ENCODE measurements around the gene FIZ1.
"Not testable (repeated sequence)": the region's sequence is repeated elsewhere in the genome, so short reads cannot be mapped to it uniquely, and the experiment has no call there.

The FIZ1 gene

GRCh38 chr19:55578031-55578760 is 21.1 kb downstream of the FIZ1 start:
- no peak for DNase-seq (ENCODE audit: low spot score)
- FAIRE-seq, result no peak

- DNase-seq (ENCODE audit: low spot score) (no peak), FAIRE-seq (no peak)
Observed at GRCh38 chr19:55576746-55577145, 22.6 kb downstream of the FIZ1 start.

DNA sequence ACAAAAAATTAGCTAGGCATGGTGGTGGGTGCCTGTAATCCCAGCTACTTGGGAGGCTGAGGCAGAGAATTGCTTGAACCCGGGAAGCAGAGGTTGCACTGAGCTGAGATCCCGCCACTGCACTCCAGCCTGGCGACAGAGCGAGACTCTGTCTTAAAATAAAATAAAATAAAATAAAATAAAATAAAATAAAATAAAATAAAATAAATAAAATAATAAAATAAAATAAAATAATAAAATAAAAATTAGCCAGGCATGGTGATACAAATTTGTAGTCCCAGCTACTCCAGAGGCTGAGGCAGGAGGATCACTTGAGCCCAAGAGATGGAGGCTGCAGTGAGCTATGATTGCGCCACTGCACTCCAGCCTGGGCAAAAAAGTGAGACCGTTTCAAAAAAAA is 25.4 kb downstream of the FIZ1 start:
- not testable (repeated sequence) for FAIRE-seq; DNase-seq (ENCODE audit: low spot score)

- DNase-seq (ENCODE audit: low spot score); FAIRE-seq: not testable (repeated sequence)
Observed at GRCh38 chr19:55569477-55569876, 29.8 kb downstream of the FIZ1 start.

- peak; percentile 48 for FAIRE-seq
Observed at GRCh38 chr19:55567708-55568328, 31.5 kb downstream of the FIZ1 start.

GRCh38 chr19:55566823-55567222 is 32.5 kb downstream of the FIZ1 start:
- no peak for FAIRE-seq

More at GRCh38 chr19:55567708-55568328, 31.5 kb downstream of the FIZ1 start:
- no peak for DNase-seq (ENCODE audit: low spot score)

DNA sequence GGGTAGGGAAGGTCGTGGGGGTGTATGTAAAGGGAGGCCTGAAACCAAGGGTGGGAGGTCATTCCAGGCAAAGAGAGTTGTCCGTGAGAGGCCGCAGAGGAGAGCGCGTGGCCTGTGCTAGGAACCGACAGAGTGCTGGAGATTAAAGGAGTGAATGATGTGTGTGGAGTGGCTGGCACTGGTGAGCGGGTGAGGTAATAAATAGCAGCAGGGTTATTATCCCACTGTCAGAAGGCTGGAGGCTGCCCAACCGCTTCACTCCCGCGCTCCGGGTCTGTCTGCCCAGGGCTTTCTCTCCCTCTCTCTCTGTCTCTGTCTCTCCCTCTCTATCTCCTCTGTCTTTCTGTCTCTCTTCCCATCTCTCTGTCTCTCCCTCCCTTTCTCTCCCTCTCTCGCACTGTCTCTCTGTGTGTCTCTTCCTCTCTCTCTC is 36.0 kb downstream of the FIZ1 start:
- DNase-seq (ENCODE audit: low spot score), result no peak
- no peak for FAIRE-seq

More at GRCh38 chr19:55566823-55567222, 32.5 kb downstream of the FIZ1 start:
- no peak for DNase-seq (ENCODE audit: low spot score)

GRCh38 chr19:55559684-55560083 is 39.6 kb downstream of the FIZ1 start:
- DNase-seq (ENCODE audit: low spot score), result no peak
- no peak for FAIRE-seq

GRCh38 chr19:55554741-55555152 is 44.6 kb downstream of the FIZ1 start:
- no peak for FAIRE-seq
- DNase-seq (ENCODE audit: low spot score), result no peak

DNA sequence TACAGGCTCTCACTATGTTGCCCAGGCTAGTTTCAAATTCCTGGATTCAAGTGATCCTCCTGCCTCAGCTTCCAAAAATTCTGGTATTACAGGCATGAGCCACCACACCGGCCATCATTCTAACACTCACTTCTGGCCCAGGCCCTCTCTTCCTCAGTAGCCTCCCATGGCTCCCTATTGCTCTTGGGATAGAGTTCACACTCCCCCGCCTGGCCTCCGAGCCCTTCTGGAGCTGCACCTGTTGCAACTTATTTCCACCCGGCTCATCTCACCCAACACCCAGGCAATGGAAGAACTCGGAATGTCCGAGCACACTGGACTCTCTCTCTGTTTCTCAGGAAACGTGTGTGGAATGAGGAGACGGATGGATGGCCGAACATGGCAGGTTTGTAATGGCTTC is 45.0 kb downstream of the FIZ1 start:
- FAIRE-seq (no peak), DNase-seq (ENCODE audit: low spot score) (no peak)

DNA sequence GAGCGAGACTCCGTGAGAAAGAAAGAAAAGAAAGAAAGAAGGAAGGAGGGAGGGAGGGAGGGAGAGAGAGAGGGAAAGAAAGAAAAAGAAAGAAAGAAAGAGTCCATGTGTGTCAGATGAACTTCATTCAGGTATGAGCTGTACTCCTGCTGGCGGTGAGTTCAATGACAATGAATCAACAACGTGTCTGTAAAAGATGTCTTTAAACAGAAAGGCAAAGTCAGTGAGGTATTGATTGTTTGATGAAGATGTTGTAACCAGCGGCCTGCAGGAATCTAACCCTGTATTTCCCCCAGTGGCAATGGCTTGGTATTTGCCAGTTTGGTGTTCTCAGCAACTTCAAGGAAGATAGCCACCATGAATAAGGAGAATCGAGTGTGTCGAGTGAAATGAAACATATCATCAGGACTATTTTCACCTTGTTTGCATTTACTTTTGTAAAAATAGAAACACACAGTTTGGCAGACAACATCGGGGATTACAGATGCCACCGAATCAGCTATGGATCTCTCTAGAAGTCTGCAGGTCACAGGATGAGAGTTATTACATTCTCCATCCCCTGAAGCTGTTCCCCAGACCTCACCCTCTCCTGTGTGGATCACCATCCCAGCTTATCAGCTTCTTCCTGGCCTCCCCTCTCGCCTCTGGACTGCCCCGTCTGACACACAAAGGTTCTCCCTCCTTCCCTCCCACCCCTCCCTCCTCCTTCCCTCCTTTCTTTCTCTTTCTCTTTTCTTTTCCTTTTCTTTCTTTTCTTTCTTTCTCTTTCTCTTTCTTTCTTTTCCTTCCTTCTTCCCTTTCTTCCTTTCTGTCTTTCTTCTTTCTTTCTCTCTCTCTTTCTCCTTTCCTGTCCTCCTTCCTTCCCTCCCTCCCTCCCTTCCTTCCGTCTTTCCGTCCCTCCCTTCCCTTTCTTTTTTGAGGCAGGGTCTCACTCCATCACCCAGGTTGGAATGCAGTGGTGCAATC is 45.8 kb downstream of the FIZ1 start:
- no peak for DNase-seq (ENCODE audit: low spot score)
- FAIRE-seq, result no peak

DNA sequence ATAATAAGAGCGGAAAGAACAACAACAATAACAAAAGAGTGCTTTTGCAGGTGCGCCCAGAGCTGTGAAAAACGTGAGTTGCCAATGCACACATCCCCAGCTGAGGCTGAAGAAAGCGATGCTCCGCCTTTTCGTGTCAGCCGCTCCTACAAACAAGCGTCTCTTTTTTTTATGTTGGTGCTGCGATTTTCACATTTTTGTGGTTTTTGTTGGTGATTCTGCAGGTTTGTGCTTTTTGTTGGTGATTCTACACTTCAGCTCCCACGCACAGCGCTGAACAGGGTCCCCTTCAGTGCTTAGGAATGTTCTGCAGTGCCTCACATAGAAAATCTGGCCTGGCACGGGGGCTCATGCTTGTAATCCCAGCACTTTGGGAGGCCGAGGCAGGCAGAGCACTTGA is 46.7 kb downstream of the FIZ1 start:
- FAIRE-seq, result no peak

DNA sequence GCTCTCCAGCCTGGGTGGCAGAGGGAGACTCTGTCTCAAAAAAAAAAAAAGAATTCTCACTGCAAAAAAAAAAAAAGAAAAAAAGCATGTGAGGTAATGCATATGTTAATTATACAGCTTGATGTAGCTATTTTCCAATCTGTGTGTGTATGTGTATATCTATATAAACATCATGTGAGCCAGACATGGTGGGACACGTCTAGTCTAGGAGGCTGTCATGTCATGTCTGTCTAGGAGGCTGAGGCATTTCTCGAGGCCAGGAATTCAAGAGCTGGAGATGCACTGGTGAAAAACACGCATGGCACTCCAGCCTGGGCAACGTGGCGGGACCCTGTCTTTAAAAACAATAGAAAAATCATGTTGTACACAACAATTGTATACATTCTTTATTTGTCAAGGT is 47.1 kb downstream of the FIZ1 start:
- FAIRE-seq (no peak), DNase-seq (ENCODE audit: low spot score) (no peak)

More for the DNA sequence above, 46.7 kb downstream of the FIZ1 start:
- peak; percentile 73 for DNase-seq (ENCODE audit: low spot score)

DNA sequence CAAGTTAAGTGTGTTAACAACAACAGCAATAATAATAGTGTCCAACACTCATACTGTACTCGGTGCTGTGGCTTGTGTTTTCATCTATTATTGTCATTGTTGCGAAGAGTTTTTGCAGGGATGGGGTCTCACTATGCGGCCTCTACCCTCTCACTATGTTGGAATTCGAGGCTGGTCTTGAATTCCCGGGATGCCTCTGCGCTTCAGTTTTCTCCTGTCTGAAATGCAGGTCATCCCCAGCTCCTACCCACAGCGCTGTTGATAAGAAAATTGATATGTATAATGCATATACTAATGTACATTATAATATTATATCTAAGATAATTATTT is 49.0 kb downstream of the FIZ1 start:
- no peak for FAIRE-seq

GRCh38 chr19:55549500-55550320 is 49.6 kb downstream of the FIZ1 start:
- peak; percentile 74 for FAIRE-seq
- peak; percentile 54 for DNase-seq (ENCODE audit: low spot score)

More for the DNA sequence above, 49.0 kb downstream of the FIZ1 start:
- no peak for DNase-seq (ENCODE audit: low spot score)

GRCh38 chr19:55546822-55547614 is 52.3 kb downstream of the FIZ1 start:
- FAIRE-seq (no peak), DNase-seq (ENCODE audit: low spot score) (peak; percentile 74)

GRCh38 chr19:55546011-55546410 is 53.3 kb downstream of the FIZ1 start:
- DNase-seq (ENCODE audit: low spot score) (no peak), FAIRE-seq (no peak)

GRCh38 chr19:55545443-55545842 is 53.9 kb downstream of the FIZ1 start, which contains the start of gene SBK3:
TSS of gene SBK3 (minus strand) at chr19:55545543. CDS start at chr19:55545543, 0 bp downstream.
- FAIRE-seq, result no peak
- no peak for DNase-seq (ENCODE audit: low spot score)

DNA sequence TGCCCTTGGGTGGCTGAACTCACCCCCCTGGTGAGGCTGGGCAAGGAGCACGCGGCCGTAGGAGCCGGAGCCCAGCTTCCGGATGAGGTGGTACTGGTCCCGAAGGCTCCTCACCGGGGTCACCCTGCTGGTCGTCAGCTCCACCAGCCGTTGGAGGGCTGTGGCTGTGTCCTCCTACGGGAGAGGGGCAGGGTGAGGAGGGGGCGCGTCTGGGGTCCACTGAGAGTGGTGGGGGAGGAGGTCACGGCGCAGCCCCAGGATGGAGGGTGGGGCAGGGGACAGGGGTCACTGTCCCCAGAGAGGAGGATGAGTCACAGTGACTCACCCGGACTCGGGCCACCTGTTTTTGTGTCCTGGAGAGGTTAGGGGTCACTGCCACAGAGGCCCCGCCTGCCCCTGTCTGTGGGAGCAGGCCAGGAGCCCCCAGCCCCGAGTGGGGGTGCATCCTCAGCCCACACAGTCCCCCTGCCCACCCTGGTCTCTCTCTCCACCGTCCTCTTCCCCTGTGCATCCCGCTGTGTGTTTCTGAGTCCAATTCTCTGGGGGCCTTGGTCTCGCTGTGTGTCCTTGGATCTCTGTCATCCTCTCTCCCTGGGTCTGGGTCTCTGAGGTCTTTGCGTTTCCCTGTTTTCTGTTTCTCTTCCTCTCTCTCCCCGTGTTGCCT is 54.4 kb downstream of the FIZ1 start:
- DNase-seq (ENCODE audit: low spot score), result no peak
- no peak for FAIRE-seq
